Endothelial cell of umbilical vein (primary cell): ENCODE results near the gene CEACAM16.

Experiments used
- CTCF ChIP-seq, 2 donors: IDR thresholded peaks; 1 replicate in 1 of 2; 2 replicates in 1 of 2; pipeline ENCODE4 v1.5.1; 2011; ENCODE audit warnings: low read length in 2 of 2, mild to moderate bottlenecking in 2 of 2, moderate library complexity in 2 of 2, control low read depth in 1 of 2, inconsistent platforms in 1 of 2, low read depth in 1 of 2; ENCODE audit not compliant: insufficient read depth in 1 of 2; ENCODE audit errors: extremely low read depth in 1 of 2
- EZH2 ChIP-seq: IDR thresholded peaks from 2 replicates; pipeline ENCODE4 v1.6.1; 2012; ENCODE audit warnings: borderline replicate concordance, low read depth, mild to moderate bottlenecking, moderate library complexity, low read length, inconsistent platforms; ENCODE audit not compliant: severe bottlenecking
- JUN ChIP-seq: IDR thresholded peaks from 2 replicates; pipeline ENCODE4 v1.6.1; 2011; ENCODE audit warnings: borderline replicate concordance, low read depth; ENCODE audit not compliant: insufficient read length, insufficient read depth
- MYC ChIP-seq: IDR thresholded peaks from one replicate; pipeline ENCODE4 v1.6.1; 2011; ENCODE audit warnings: mild to moderate bottlenecking, low read depth, low read length
- POLR2A ChIP-seq: IDR thresholded peaks from 2 replicates; pipeline ENCODE4 v1.6.1; 2012; ENCODE audit warnings: low read depth, mild to moderate bottlenecking, control low read depth, low read length
- POLR2AphosphoS5 ChIP-seq: IDR thresholded peaks from 2 replicates; pipeline ENCODE4 v1.6.1; 2012; ENCODE audit warnings: low read depth, mild to moderate bottlenecking, control low read depth, low read length, moderate library complexity; ENCODE audit not compliant: insufficient read depth

- no peak for TF ChIP-seq CTCF (IDR thresholded peaks at IDR 0.05; ENCODE audit: extremely low read depth in 1 of 2, insufficient read depth in 1 of 2, low read depth in 1 of 2, low read length in 2 of 2)
- TF ChIP-seq POLR2A = no peak
- TF ChIP-seq POLR2AphosphoS5 = no peak
- no peak for TF ChIP-seq EZH2
- TF ChIP-seq MYC = no peak
- no peak for TF ChIP-seq JUN
These were observed 24.5 kb downstream of the CEACAM16 start for GRCh38 chr19:44723299-44723951.
